ENCODE data around the gene F5.

GRCh38 chr1:169465281-169465680, 121.0 kb downstream of the F5 start:
- no peak for TF ChIP-seq CTCF (IDR thresholded peaks at IDR 0.05)
- TF ChIP-seq POLR2A (IDR thresholded peaks at IDR 0.05): no peak
